ENCODE data around the gene JMJD1C. TPM values are rescaled to one million over a fixed set of nuclear protein-coding genes. Genes with fewer than 3 reads are reported as not detected.
"Not testable (repeated sequence)": the region's sequence is repeated elsewhere in the genome, so short reads cannot be mapped to it uniquely, and the experiment has no call there.

Gene JMJD1C
- total RNA-seq, 1 experiment from 2014 or later, result 89.7 TPM

GRCh38 chr10:63503395-63503794 lies 37.6 kb upstream of the JMJD1C start:
- H3K27me3 Mint-ChIP-seq (ENCODE audit: insufficient read depth, unreplicated experiment), result no peaks in the 10 kb centered on the region
- intact Hi-C loops (cut with micrococcal nuclease; ENCODE audit: unreplicated experiment), result no loop called here
- peaks cover 3% of the 10 kb centered on the region; the same call in 1 of the 2 replicates for H3K9me3 ChIP-seq
- BruUV-seq (replicated peaks), result no TSS peak
- H3K4me3 Mint-ChIP-seq (ENCODE audit: unreplicated experiment), result no peak overlapping the region
- H3K27me3 ChIP-seq (replicated peaks; ENCODE audit: control insufficient read depth, insufficient read depth, low read length), result no peaks in the 10 kb centered on the region
- no peak for DNase-seq
- no peaks in the 10 kb centered on the region for H3K36me3 ChIP-seq (ENCODE audit: control insufficient read depth, insufficient read depth, low read length)
- peaks cover 32% of the 10 kb centered on the region for H3K4me1 ChIP-seq
- ChIA-PET CTCF (no interaction called here), POLR2A (no interaction called here)
- no peak for TF ChIP-seq CTCF (IDR thresholded peaks at IDR 0.05; ENCODE audit: insufficient read depth in 1 of 2, low read depth in 1 of 2, low read length in 1 of 2, severe bottlenecking in 1 of 2, unreplicated experiment in 1 of 2)
- H3K4me3 ChIP-seq (ENCODE audit: low read depth, low read length), result no peak overlapping the region
- H3K4me1 Mint-ChIP-seq (ENCODE audit: low read depth, unreplicated experiment), result peaks cover 49% of the 10 kb centered on the region
- H3K9me3 Mint-ChIP-seq (ENCODE audit: unreplicated experiment), result no peaks in the 10 kb centered on the region
- H3K27ac Mint-ChIP-seq (ENCODE audit: unreplicated experiment), result peak overlapping the region; percentile 43
- peaks cover 16% of the 10 kb centered on the region for H3K36me3 Mint-ChIP-seq (ENCODE audit: insufficient read depth, unreplicated experiment)

DNA sequence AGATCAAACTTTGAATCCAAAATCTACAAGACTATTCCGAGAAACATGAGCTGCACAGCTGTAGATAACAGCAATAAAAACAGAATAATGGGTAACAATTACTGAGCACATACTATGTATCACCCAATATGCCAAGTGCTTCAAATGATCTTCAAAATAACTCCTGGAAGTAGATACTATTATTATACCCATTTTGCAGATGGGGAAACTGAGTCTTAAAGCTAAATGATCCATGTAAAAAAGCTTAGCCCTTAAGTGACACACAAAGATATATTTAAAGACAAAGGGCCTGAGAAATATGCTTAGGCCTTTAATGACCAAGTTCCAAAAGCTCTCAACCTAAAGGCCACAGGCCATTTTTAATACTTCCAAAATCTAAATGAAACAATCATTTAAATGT lies 37.1 kb upstream of the JMJD1C start:
- H3K9me3 Mint-ChIP-seq (ENCODE audit: unreplicated experiment), result no peaks in the 10 kb centered on the region
- no peak overlapping the region for H3K27ac Mint-ChIP-seq (ENCODE audit: unreplicated experiment)
- CTCF ChIA-PET, result interaction anchor here (0.7 kb wide), 1 partner anchor 208 kb away, joined by 7 read pairs; no protein-coding TSS in a partner anchor
- H3K4me3 Mint-ChIP-seq (ENCODE audit: unreplicated experiment), result no peak overlapping the region
- POLR2A ChIA-PET, result no interaction called here
- Histone ChIP-seq H3K4me3 (ENCODE audit: low read depth, low read length) (no peak overlapping the region), H3K9me3 (no peaks in the 10 kb centered on the region; the same call in 1 of the 2 replicates), H3K27me3 (replicated peaks; ENCODE audit: control insufficient read depth, insufficient read depth, low read length) (no peaks in the 10 kb centered on the region), H3K4me1 (peaks cover 32% of the 10 kb centered on the region), H3K36me3 (ENCODE audit: control insufficient read depth, insufficient read depth, low read length) (no peaks in the 10 kb centered on the region)
- TF ChIP-seq CTCF (IDR thresholded peaks at IDR 0.05; ENCODE audit: insufficient read depth in 1 of 2, low read depth in 1 of 2, low read length in 1 of 2, severe bottlenecking in 1 of 2, unreplicated experiment in 1 of 2), result no peak
- BruUV-seq (replicated peaks), result no TSS peak
- intact Hi-C loops (cut with micrococcal nuclease; ENCODE audit: unreplicated experiment), result no loop called here
- peaks cover 49% of the 10 kb centered on the region for H3K4me1 Mint-ChIP-seq (ENCODE audit: low read depth, unreplicated experiment)
- peaks cover 16% of the 10 kb centered on the region for H3K36me3 Mint-ChIP-seq (ENCODE audit: insufficient read depth, unreplicated experiment)
- DNase-seq, result no peak
- no peaks in the 10 kb centered on the region for H3K27me3 Mint-ChIP-seq (ENCODE audit: insufficient read depth, unreplicated experiment)

- H3K4me1 ChIP-seq, result peaks cover 31% of the 10 kb centered on the region
- H3K27ac Mint-ChIP-seq (ENCODE audit: unreplicated experiment), result no peak overlapping the region
- H3K36me3 ChIP-seq (ENCODE audit: control insufficient read depth, insufficient read depth, low read length), result no peaks in the 10 kb centered on the region
- no peaks in the 10 kb centered on the region for H3K27me3 Mint-ChIP-seq (ENCODE audit: insufficient read depth, unreplicated experiment)
- H3K36me3 Mint-ChIP-seq (ENCODE audit: insufficient read depth, unreplicated experiment), result peaks cover 16% of the 10 kb centered on the region
- no peak for TF ChIP-seq CTCF (IDR thresholded peaks at IDR 0.05; ENCODE audit: insufficient read depth in 1 of 2, low read depth in 1 of 2, low read length in 1 of 2, severe bottlenecking in 1 of 2, unreplicated experiment in 1 of 2)
- ChIA-PET POLR2A (no interaction called here), CTCF (no interaction called here)
- intact Hi-C loops (cut with micrococcal nuclease; ENCODE audit: unreplicated experiment), result no loop called here
- no peaks in the 10 kb centered on the region for H3K27me3 ChIP-seq (replicated peaks; ENCODE audit: control insufficient read depth, insufficient read depth, low read length)
- peaks cover 47% of the 10 kb centered on the region for H3K4me1 Mint-ChIP-seq (ENCODE audit: low read depth, unreplicated experiment)
- H3K4me3 ChIP-seq (ENCODE audit: low read depth, low read length), result no peak overlapping the region
- no peak for DNase-seq
- H3K9me3 Mint-ChIP-seq (ENCODE audit: unreplicated experiment), result no peaks in the 10 kb centered on the region
- no peaks in the 10 kb centered on the region for H3K9me3 ChIP-seq
- H3K4me3 Mint-ChIP-seq (ENCODE audit: unreplicated experiment), result no peak overlapping the region
- no TSS peak for BruUV-seq (replicated peaks)
These were observed 36.2 kb upstream of the JMJD1C start for GRCh38 chr10:63501954-63502353.

DNA sequence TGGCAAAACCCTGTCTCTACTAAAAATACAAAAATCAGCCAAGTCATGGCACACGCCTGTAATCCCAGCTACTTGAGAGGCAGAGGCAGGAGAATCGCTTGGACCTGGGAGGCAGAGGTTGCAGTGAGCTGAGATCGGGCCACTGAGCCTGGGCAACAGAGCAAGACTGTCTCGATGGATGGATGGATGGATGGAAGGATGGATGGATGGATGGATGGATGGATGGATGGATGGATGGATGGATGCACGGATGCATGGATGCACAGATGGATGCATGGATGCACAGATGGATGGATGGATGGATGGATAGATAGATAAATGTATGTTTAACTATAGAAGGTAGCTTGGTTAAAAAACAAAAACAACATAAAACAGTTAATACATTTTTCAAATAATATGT lies 34.8 kb upstream of the JMJD1C start:
- intact Hi-C loops (cut with micrococcal nuclease; ENCODE audit: unreplicated experiment); H3K27me3 ChIP-seq (replicated peaks; ENCODE audit: control insufficient read depth, insufficient read depth, low read length); H3K36me3 ChIP-seq (ENCODE audit: control insufficient read depth, insufficient read depth, low read length); DNase-seq; H3K9me3 Mint-ChIP-seq (ENCODE audit: unreplicated experiment); BruUV-seq (replicated peaks); POLR2A ChIA-PET; H3K27ac Mint-ChIP-seq (ENCODE audit: unreplicated experiment); H3K4me3 ChIP-seq (ENCODE audit: low read depth, low read length); H3K4me3 Mint-ChIP-seq (ENCODE audit: unreplicated experiment); CTCF ChIA-PET; H3K27me3 Mint-ChIP-seq (ENCODE audit: insufficient read depth, unreplicated experiment); H3K9me3 ChIP-seq: not testable (repeated sequence)
- H3K4me1 ChIP-seq, result peaks cover 17% of the 10 kb centered on the region
- Mint-ChIP-seq H3K36me3 (ENCODE audit: insufficient read depth, unreplicated experiment) (peaks cover 16% of the 10 kb centered on the region), H3K4me1 (ENCODE audit: low read depth, unreplicated experiment) (peaks cover 34% of the 10 kb centered on the region)

All from Caco-2 (cell line).